HUDEP-2 (cell line): ENCODE results near the gene MRPS18B.

Experiments used
- DNase-seq, 76 experiments: peaks; one replicate each; lab custom pipeline; 2025; ENCODE audit not compliant: unreplicated experiment in 76 of 76; lab: John Stamatoyannopoulos, UW

The MRPS18B gene

DNA sequence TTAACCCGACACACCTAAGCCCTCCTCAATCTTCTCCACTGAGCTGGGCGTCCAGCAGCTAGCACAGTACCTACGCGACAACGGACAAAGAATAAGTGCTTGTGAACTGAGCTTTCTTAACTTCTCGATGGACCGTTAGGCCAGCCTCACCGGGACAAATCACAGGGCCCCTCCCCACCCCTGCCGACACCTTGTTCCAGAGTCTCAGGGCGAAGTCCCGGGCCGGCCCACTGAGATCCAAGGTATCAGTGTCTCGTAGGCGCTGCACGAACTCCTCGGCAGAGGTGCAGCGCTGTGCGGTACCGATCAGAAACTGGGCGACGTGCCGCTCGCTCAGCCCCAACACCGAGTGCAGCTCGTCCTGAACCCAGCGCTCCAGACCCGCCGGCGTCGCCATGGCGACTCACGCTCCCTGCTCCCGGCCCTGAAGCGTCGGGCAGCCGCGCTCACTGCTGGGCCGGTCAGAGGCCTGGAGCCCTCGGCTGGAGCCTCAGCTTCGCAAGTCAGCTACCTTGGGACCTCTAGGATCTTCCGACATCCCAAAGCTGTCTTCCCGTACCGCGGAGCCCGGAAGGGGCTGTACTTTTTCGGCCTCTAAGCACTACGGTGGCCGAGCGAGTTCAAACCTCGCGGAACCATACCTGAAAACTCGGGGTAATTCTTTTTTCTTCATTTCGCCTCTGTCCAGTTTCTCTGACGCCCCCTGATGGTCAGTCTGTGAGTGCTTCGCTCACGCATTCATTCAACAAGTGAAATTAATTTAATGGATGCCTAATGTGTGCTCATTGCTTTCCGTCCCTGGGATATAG lies 55.0 kb downstream of the MRPS18B start, which contains the start of gene DHX16:
TSS of gene DHX16 (minus strand) at position 562 of the 809 bp plus-strand sequence. CDS start at position 397, 165 bp downstream.
- peak in 75 of 76 experiments; percentile 70 to 99 (median 96) for DNase-seq
